ENCODE data around the gene NRN1. TPM values are rescaled to one million over a fixed set of nuclear protein-coding genes. Genes with fewer than 3 reads are reported as not detected.
A peak's percentile ranks its signal among the peaks of the same experiment; 100 is the strongest.

NRN1 gene
- total and polyA plus RNA-seq, 5 donors from 2014 or later, result 0.10 TPM; not detected in 4

GRCh38 chr6:5999688-6000608, 6.8 kb downstream of the NRN1 start:
- DNase-seq (no peak), ATAC-seq (ENCODE audit: low read depth in 2 of 2) (no peak)
- Mint-ChIP-seq H3K27me3 (peaks cover 97% of the 10 kb centered on the region), H3K4me1 (peaks cover 16 to 83% (median 55%) of the 10 kb centered on the region in 4 donors), H3K9me3 (peaks cover 0 to 27% (median 5%) of the 10 kb centered on the region in 7 donors), H3K27ac (peak overlapping the region in 1 of 3 donors; percentile 49), H3K36me3 (no peaks in the 10 kb centered on the region), H3K4me3 (peak overlapping the region in 3 of 4 donors; percentile 55 to 91 (median 57))
- peaks cover 5 to 41% of the 10 kb centered on the region in 2 experiments for H3K9me3 ChIP-seq (ENCODE audit: control insufficient read depth in 2 of 2, low read length in 2 of 2)
- peaks cover 63% of the 10 kb centered on the region for H3K27me3 ChIP-seq (ENCODE audit: control insufficient read depth, insufficient read depth, low read length)
- H3K4me1 ChIP-seq (ENCODE audit: control insufficient read depth, insufficient read depth, low read length, poor library complexity, severe bottlenecking), result peaks cover 78% of the 10 kb centered on the region
- no peaks in the 10 kb centered on the region for H3K36me3 ChIP-seq (ENCODE audit: control insufficient read depth, insufficient read depth, low read length)
- no peak overlapping the region for H3K27ac ChIP-seq (ENCODE audit: insufficient read depth, low read length, poor library complexity, severe bottlenecking)
- no peak overlapping the region for H3K4me3 ChIP-seq (ENCODE audit: low read depth, low read length)

GRCh38 chr6:5998711-5999687, 7.7 kb downstream of the NRN1 start:
- peaks cover 77% of the 10 kb centered on the region for H3K4me1 ChIP-seq (ENCODE audit: control insufficient read depth, insufficient read depth, low read length, poor library complexity, severe bottlenecking)
- Mint-ChIP-seq H3K27ac (peak overlapping the region in 1 of 3 donors; percentile 3), H3K27me3 (peaks cover 97% of the 10 kb centered on the region), H3K4me1 (peaks cover 12 to 82% (median 53%) of the 10 kb centered on the region in 4 donors), H3K4me3 (peak overlapping the region; percentile 33 to 91 (median 58)), H3K36me3 (no peaks in the 10 kb centered on the region), H3K9me3 (peaks cover 0 to 25% (median 3%) of the 10 kb centered on the region in 7 donors)
- no peak overlapping the region for H3K27ac ChIP-seq (ENCODE audit: insufficient read depth, low read length, poor library complexity, severe bottlenecking)
- no peak for ATAC-seq (ENCODE audit: low read depth in 2 of 2)
- no peaks in the 10 kb centered on the region for H3K36me3 ChIP-seq (ENCODE audit: control insufficient read depth, insufficient read depth, low read length)
- no peak overlapping the region for H3K4me3 ChIP-seq (ENCODE audit: low read depth, low read length)
- H3K9me3 ChIP-seq (ENCODE audit: control insufficient read depth in 2 of 2, low read length in 2 of 2), result peaks cover 0 to 31% of the 10 kb centered on the region in 2 experiments
- DNase-seq, result no peak
- H3K27me3 ChIP-seq (ENCODE audit: control insufficient read depth, insufficient read depth, low read length), result peaks cover 55% of the 10 kb centered on the region

GRCh38 chr6:5998236-5998635, 8.5 kb downstream of the NRN1 start:
- Histone ChIP-seq H3K36me3 (ENCODE audit: control insufficient read depth, insufficient read depth, low read length) (no peaks in the 10 kb centered on the region), H3K27me3 (ENCODE audit: control insufficient read depth, insufficient read depth, low read length) (peaks cover 62% of the 10 kb centered on the region), H3K9me3 (ENCODE audit: control insufficient read depth in 2 of 2, low read length in 2 of 2) (peaks cover 0 to 28% of the 10 kb centered on the region in 2 experiments), H3K4me3 (ENCODE audit: low read depth, low read length) (no peak overlapping the region), H3K4me1 (ENCODE audit: control insufficient read depth, insufficient read depth, low read length, poor library complexity, severe bottlenecking) (peaks cover 69% of the 10 kb centered on the region), H3K27ac (ENCODE audit: insufficient read depth, low read length, poor library complexity, severe bottlenecking) (no peak overlapping the region)
- ATAC-seq (ENCODE audit: low read depth in 2 of 2), result no peak
- Mint-ChIP-seq H3K9me3 (peaks cover 0 to 25% (median 3%) of the 10 kb centered on the region in 7 donors), H3K27ac (no peak overlapping the region), H3K27me3 (peaks cover 97% of the 10 kb centered on the region), H3K4me3 (peak overlapping the region; percentile 88 to 94 (median 92)), H3K36me3 (no peaks in the 10 kb centered on the region), H3K4me1 (peaks cover 10 to 79% (median 52%) of the 10 kb centered on the region in 4 donors)
- DNase-seq, result peak in 1 of 3 donors; percentile 10

- peak in 2 of 3 donors; percentile 27 to 39 for DNase-seq
- no peaks in the 10 kb centered on the region for H3K36me3 Mint-ChIP-seq
- H3K9me3 ChIP-seq (ENCODE audit: control insufficient read depth in 2 of 2, low read length in 2 of 2), result peaks cover 0 to 28% of the 10 kb centered on the region in 2 experiments
- H3K36me3 ChIP-seq (ENCODE audit: control insufficient read depth, insufficient read depth, low read length), result no peaks in the 10 kb centered on the region
- no peak for ATAC-seq (ENCODE audit: low read depth in 2 of 2)
- peaks cover 10 to 72% (median 48%) of the 10 kb centered on the region in 4 donors for H3K4me1 Mint-ChIP-seq
- peak overlapping the region; percentile 88 to 94 (median 92) for H3K4me3 Mint-ChIP-seq
- peak overlapping the region in 1 of 3 donors; percentile 81 for H3K27ac Mint-ChIP-seq
- H3K9me3 Mint-ChIP-seq, result peaks cover 0 to 25% (median 3%) of the 10 kb centered on the region in 7 donors
- peaks cover 62% of the 10 kb centered on the region for H3K4me1 ChIP-seq (ENCODE audit: control insufficient read depth, insufficient read depth, low read length, poor library complexity, severe bottlenecking)
- peaks cover 92% of the 10 kb centered on the region for H3K27me3 Mint-ChIP-seq
- H3K27me3 ChIP-seq (ENCODE audit: control insufficient read depth, insufficient read depth, low read length), result peaks cover 63% of the 10 kb centered on the region
- peak overlapping the region; percentile 75 for H3K4me3 ChIP-seq (ENCODE audit: low read depth, low read length)
- no peak overlapping the region for H3K27ac ChIP-seq (ENCODE audit: insufficient read depth, low read length, poor library complexity, severe bottlenecking)
These were observed 9.2 kb downstream of the NRN1 start for GRCh38 chr6:5997420-5997987.

- peaks cover 55% of the 10 kb centered on the region for H3K4me1 ChIP-seq (ENCODE audit: control insufficient read depth, insufficient read depth, low read length, poor library complexity, severe bottlenecking)
- H3K27ac ChIP-seq (ENCODE audit: insufficient read depth, low read length, poor library complexity, severe bottlenecking), result no peak overlapping the region
- no peaks in the 10 kb centered on the region for H3K36me3 Mint-ChIP-seq
- H3K27me3 Mint-ChIP-seq, result peaks cover 94% of the 10 kb centered on the region
- peak overlapping the region in 2 of 3 donors; percentile 46 to 58 for H3K27ac Mint-ChIP-seq
- H3K9me3 Mint-ChIP-seq, result peaks cover 0 to 25% (median 3%) of the 10 kb centered on the region in 7 donors
- no peak for ATAC-seq (ENCODE audit: low read depth in 2 of 2)
- H3K9me3 ChIP-seq (ENCODE audit: control insufficient read depth in 2 of 2, low read length in 2 of 2), result peaks cover 0 to 28% of the 10 kb centered on the region in 2 experiments
- H3K4me1 Mint-ChIP-seq, result peaks cover 10 to 65% (median 47%) of the 10 kb centered on the region in 4 donors
- H3K4me3 Mint-ChIP-seq, result peak overlapping the region; percentile 88 to 94 (median 92)
- peaks cover 62% of the 10 kb centered on the region for H3K27me3 ChIP-seq (ENCODE audit: control insufficient read depth, insufficient read depth, low read length)
- DNase-seq, result peak in 1 of 3 donors; percentile 29
- H3K4me3 ChIP-seq (ENCODE audit: low read depth, low read length), result peak overlapping the region; percentile 92
- no peaks in the 10 kb centered on the region for H3K36me3 ChIP-seq (ENCODE audit: control insufficient read depth, insufficient read depth, low read length)
These were observed 9.9 kb downstream of the NRN1 start for GRCh38 chr6:5996714-5997419.

GRCh38 chr6:5995949-5996713, 10.6 kb downstream of the NRN1 start:
- Histone ChIP-seq H3K4me1 (ENCODE audit: control insufficient read depth, insufficient read depth, low read length, poor library complexity, severe bottlenecking) (peaks cover 53% of the 10 kb centered on the region), H3K27me3 (ENCODE audit: control insufficient read depth, insufficient read depth, low read length) (peaks cover 60% of the 10 kb centered on the region), H3K4me3 (ENCODE audit: low read depth, low read length) (peak overlapping the region; percentile 92), H3K36me3 (ENCODE audit: control insufficient read depth, insufficient read depth, low read length) (no peaks in the 10 kb centered on the region), H3K27ac (ENCODE audit: insufficient read depth, low read length, poor library complexity, severe bottlenecking) (no peak overlapping the region), H3K9me3 (ENCODE audit: control insufficient read depth in 2 of 2, low read length in 2 of 2) (peaks cover 0 to 23% of the 10 kb centered on the region in 2 experiments)
- Mint-ChIP-seq H3K4me1 (peaks cover 10 to 60% (median 43%) of the 10 kb centered on the region in 4 donors), H3K27ac (peak overlapping the region in 2 of 3 donors; percentile 58 to 78), H3K27me3 (peaks cover 93% of the 10 kb centered on the region), H3K36me3 (no peaks in the 10 kb centered on the region), H3K9me3 (peaks cover 0 to 21% (median 3%) of the 10 kb centered on the region in 7 donors), H3K4me3 (peak overlapping the region; percentile 88 to 94 (median 92))
- DNase-seq (no peak), ATAC-seq (ENCODE audit: low read depth in 2 of 2) (no peak)
